ENCODE measurements around the gene CTBP1. TPM values are rescaled to one million over a fixed set of nuclear protein-coding genes. Genes with fewer than 3 reads are reported as not detected.
A peak's percentile ranks its signal among the peaks of the same experiment; 100 is the strongest.

The CTBP1 gene
- total and polyA plus RNA-seq, 2 donors from 2014 or later, result 96.1 to 170 TPM

- FAIRE-seq, result no peak
- intact Hi-C loops (cut with DNase I), result no loop called here
- Histone ChIP-seq H3K36me3 (ENCODE audit: control insufficient read depth in 2 of 3, insufficient read depth in 3 of 3, low read length in 3 of 3) (no peaks in the 10 kb centered on the region), H3K4me1 (ENCODE audit: control insufficient read depth in 2 of 3, insufficient read depth in 2 of 3, low read depth in 1 of 3, low read length in 3 of 3) (peaks cover 0 to 22% (median 20%) of the 10 kb centered on the region in 3 donors), H3K27me3 (ENCODE audit: control insufficient read depth, insufficient read depth, low read length) (no peaks in the 10 kb centered on the region), H3K9ac (ENCODE audit: low read length in 3 of 3) (no peak overlapping the region), H3K9me3 (ENCODE audit: control insufficient read depth in 2 of 3, insufficient read depth in 1 of 3, low read length in 3 of 3) (no peaks in the 10 kb centered on the region), H3K4me3 (ENCODE audit: low read length in 3 of 3) (no peak overlapping the region), H3K27ac (ENCODE audit: low read depth in 2 of 2, low read length in 2 of 2) (peak overlapping the region in 1 of 2 donors; percentile 32)
- TF ChIP-seq CTCF (IDR thresholded peaks at IDR 0.05; ENCODE audit: borderline replicate concordance, extremely low read depth, insufficient read depth), result no peak
- peak in 3 of 5 donors; percentile 4 to 66 (median 34) for DNase-seq
These were observed 55.5 kb downstream of the CTBP1 start for GRCh38 chr4:1193206-1194009.

DNA sequence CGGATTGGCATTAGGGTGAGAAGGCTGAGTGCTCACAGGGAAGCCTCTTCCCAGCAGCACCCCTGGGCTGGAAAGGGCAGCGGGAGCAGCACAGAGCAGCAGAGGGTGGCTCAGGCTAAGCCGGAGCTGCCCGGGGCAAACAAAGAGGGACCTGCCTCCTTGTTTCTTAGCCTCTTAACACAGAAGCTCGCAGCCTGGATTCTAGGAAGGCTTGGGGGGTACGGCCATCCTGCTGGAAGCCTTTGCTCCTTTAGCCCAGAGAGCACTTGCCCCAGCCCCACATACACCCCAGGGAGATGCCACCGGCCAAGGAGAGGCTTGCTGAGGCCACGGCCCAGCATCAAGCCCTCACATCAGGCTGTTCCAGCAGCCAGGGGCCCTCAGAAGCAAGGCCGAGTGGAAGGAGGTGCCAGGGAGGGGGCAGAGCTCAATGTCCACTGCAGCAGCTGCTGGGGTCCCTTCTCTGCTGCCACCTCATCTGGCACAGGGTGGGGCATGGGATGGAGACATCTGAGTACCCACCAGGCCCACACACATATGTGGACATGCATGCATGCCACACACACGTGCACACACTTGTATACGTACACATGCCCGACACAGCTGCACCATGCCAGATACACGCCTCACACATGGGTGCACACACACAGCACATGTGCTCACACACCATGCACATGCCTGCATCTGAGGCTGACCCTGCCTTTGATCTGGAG, 56.3 kb downstream of the CTBP1 start:
- no peak for FAIRE-seq
- no peaks in the 10 kb centered on the region for H3K27me3 ChIP-seq (ENCODE audit: control insufficient read depth, insufficient read depth, low read length)
- no peaks in the 10 kb centered on the region for H3K9me3 ChIP-seq (ENCODE audit: control insufficient read depth in 2 of 3, insufficient read depth in 1 of 3, low read length in 3 of 3)
- peak overlapping the region in 1 of 3 donors; percentile 3 for H3K9ac ChIP-seq (ENCODE audit: low read length in 3 of 3)
- H3K27ac ChIP-seq (ENCODE audit: low read depth in 2 of 2, low read length in 2 of 2), result peak overlapping the region; percentile 40 to 82
- peaks cover 0 to 22% (median 20%) of the 10 kb centered on the region in 3 donors for H3K4me1 ChIP-seq (ENCODE audit: control insufficient read depth in 2 of 3, insufficient read depth in 2 of 3, low read depth in 1 of 3, low read length in 3 of 3)
- no peak for TF ChIP-seq CTCF (IDR thresholded peaks at IDR 0.05; ENCODE audit: borderline replicate concordance, extremely low read depth, insufficient read depth)
- intact Hi-C loops (cut with DNase I), result no loop called here
- H3K36me3 ChIP-seq (ENCODE audit: control insufficient read depth in 2 of 3, insufficient read depth in 3 of 3, low read length in 3 of 3), result no peaks in the 10 kb centered on the region
- no peak overlapping the region for H3K4me3 ChIP-seq (ENCODE audit: low read length in 3 of 3)
- DNase-seq, result peak in 2 of 5 donors; percentile 7 to 84

DNA sequence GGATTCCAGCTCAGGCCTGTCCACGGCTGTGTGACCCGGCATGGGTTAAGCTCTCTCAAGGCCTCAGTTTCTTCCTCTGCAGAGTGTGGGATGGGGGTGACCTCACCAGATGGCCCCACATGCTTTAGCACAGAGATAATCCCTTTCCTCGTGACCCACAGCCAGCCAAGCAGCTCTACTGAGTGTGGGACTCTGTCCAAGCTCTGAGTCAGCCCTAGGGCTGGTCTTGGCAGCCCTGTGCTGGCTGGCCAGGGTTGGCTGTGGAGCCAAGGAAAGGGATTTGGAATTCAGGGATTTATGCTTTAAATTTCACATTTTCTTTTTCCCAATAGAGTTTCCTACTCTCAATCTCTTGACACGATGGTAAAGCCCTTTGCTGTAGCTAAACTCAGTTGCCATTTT, 56.8 kb downstream of the CTBP1 start:
- Histone ChIP-seq H3K4me1 (ENCODE audit: control insufficient read depth in 2 of 3, insufficient read depth in 2 of 3, low read depth in 1 of 3, low read length in 3 of 3) (peaks cover 0 to 22% (median 20%) of the 10 kb centered on the region in 3 donors), H3K36me3 (ENCODE audit: control insufficient read depth in 2 of 3, insufficient read depth in 3 of 3, low read length in 3 of 3) (no peaks in the 10 kb centered on the region), H3K27ac (ENCODE audit: low read depth in 2 of 2, low read length in 2 of 2) (peak overlapping the region; percentile 82 to 90), H3K9me3 (ENCODE audit: control insufficient read depth in 2 of 3, insufficient read depth in 1 of 3, low read length in 3 of 3) (no peaks in the 10 kb centered on the region), H3K27me3 (ENCODE audit: control insufficient read depth, insufficient read depth, low read length) (no peaks in the 10 kb centered on the region), H3K4me3 (ENCODE audit: low read length in 3 of 3) (no peak overlapping the region), H3K9ac (ENCODE audit: low read length in 3 of 3) (peak overlapping the region in 1 of 3 donors; percentile 47)
- DNase-seq (peak in 3 of 5 donors; percentile 13 to 95 (median 81)), FAIRE-seq (peak; percentile 83)
- no peak for TF ChIP-seq CTCF (IDR thresholded peaks at IDR 0.05; ENCODE audit: borderline replicate concordance, extremely low read depth, insufficient read depth)
- intact Hi-C loops (cut with DNase I), result no loop called here
